Neural cell (in vitro differentiated cells): Measurements from ENCODE around the gene RAD51B. TPM values are rescaled to one million over a fixed set of nuclear protein-coding genes. Genes with fewer than 3 reads are reported as not detected.
"Not testable (repeated sequence)": the region's sequence is repeated elsewhere in the genome, so short reads cannot be mapped to it uniquely, and the experiment has no call there.

ENCODE experiments used
- H2AFZ ChIP-seq: fragments of 200-600, 300-800 bp; sonication (generic), shearing (Covaris generic); 2 replicates; pipeline ENCODE4 v1.6.0; 2014; ENCODE audit warnings: low read depth, mild to moderate bottlenecking, antibody characterized with exemption, low read length, moderate library complexity
- H3F3A ChIP-seq: fragments of 200-600 bp; shearing (Covaris generic); 2 replicates; pipeline ENCODE4 v1.6.1; 2016; ENCODE audit warnings: mild to moderate bottlenecking, moderate library complexity, mixed read lengths, antibody characterized with exemption, low read length; ENCODE audit not compliant: insufficient read depth, poor library complexity, severe bottlenecking
- H3K27ac ChIP-seq: fragments of 200-600, 300-800 bp; sonication (generic), shearing (Covaris generic); 2 replicates; pipeline ENCODE4 v1.5.1; 2014; ENCODE audit warnings: mild to moderate bottlenecking, low read length, moderate library complexity
- H3K27me3 ChIP-seq: fragments of 300-800, 200-600 bp; sonication (generic), shearing (Covaris generic); 2 replicates; pipeline ENCODE4 v1.6.0; 2014; ENCODE audit warnings: mild to moderate bottlenecking, low read depth, low read length, moderate library complexity; ENCODE audit not compliant: insufficient read depth
- H3K36me3 ChIP-seq: fragments of 300-800, 200-600 bp; sonication (generic), shearing (Covaris generic); 2 replicates; pipeline ENCODE4 v1.5.1; 2014; ENCODE audit warnings: mild to moderate bottlenecking, antibody characterized with exemption, low read length, moderate library complexity; ENCODE audit not compliant: insufficient read depth
- H3K4me2 ChIP-seq: fragments of 300-800, 200-600 bp; sonication (generic), shearing (Covaris generic); 2 replicates; pipeline ENCODE4 v1.6.0; 2014; ENCODE audit warnings: mild to moderate bottlenecking, low read length
- H3K4me3 ChIP-seq: fragments of 300-800, 200-600 bp; sonication (generic), shearing (Covaris generic); 2 replicates; pipeline ENCODE4 v1.5.1; 2014; ENCODE audit warnings: mild to moderate bottlenecking, low read length, moderate library complexity
- H3K79me2 ChIP-seq: fragments of 200-600 bp; shearing (Covaris generic); replicated peaks from 2 replicates; pipeline ENCODE4 v1.6.0; 2014; ENCODE audit warnings: mild to moderate bottlenecking, low read length, moderate library complexity; ENCODE audit not compliant: insufficient read depth
- H3K9ac ChIP-seq: fragments of 300-800, 200-600 bp; sonication (generic), shearing (Covaris generic); 2 replicates; pipeline ENCODE4 v1.6.1; 2016; ENCODE audit warnings: mild to moderate bottlenecking, low read length, mixed read lengths
- H3K9me2 ChIP-seq: fragments of 200-600 bp; shearing (Covaris generic); 2 replicates; pipeline ENCODE4 v1.6.1; 2016; ENCODE audit warnings: mild to moderate bottlenecking, low read length, mixed read lengths; ENCODE audit not compliant: insufficient read depth
- H3K9me3 ChIP-seq: fragments of 200-600, 300-800 bp; sonication (generic), shearing (Covaris generic); 2 replicates; pipeline ENCODE4 v1.6.1; 2016; ENCODE audit warnings: mild to moderate bottlenecking, mixed run types, low read length, moderate library complexity, mixed read lengths
- H4K20me1 ChIP-seq: fragments of 200-600 bp; shearing (Covaris generic); 2 replicates; pipeline ENCODE4 v1.6.1; 2016; ENCODE audit warnings: mild to moderate bottlenecking, mixed run types; ENCODE audit not compliant: insufficient read depth
- CTCF ChIP-seq: fragments of 450-650 bp; IDR thresholded peaks from 2 replicates; pipeline ENCODE4 v1.5.1; 2014; ENCODE audit warnings: antibody characterized with exemption, mild to moderate bottlenecking, moderate library complexity; ENCODE audit not compliant: poor library complexity, severe bottlenecking
- EP300 ChIP-seq: fragments of 450-650 bp; conservative IDR thresholded peaks from 2 replicates; pipeline ENCODE4 v1.6.1; 2014; ENCODE audit warnings: antibody characterized with exemption, mild to moderate bottlenecking, moderate library complexity; ENCODE audit not compliant: poor library complexity, severe bottlenecking
- EZH2 ChIP-seq: fragments of 200-600, 300-800 bp; shearing (Covaris generic), sonication (generic); IDR thresholded peaks from 2 replicates; pipeline ENCODE4 v1.6.1; 2014; ENCODE audit warnings: antibody characterized with exemption, low read length, borderline replicate concordance, mild to moderate bottlenecking; ENCODE audit not compliant: insufficient read depth, poor library complexity, severe bottlenecking
- MXI1 ChIP-seq: fragments of 450-650 bp; conservative IDR thresholded peaks from 2 replicates; pipeline ENCODE4 v1.6.1; 2014; ENCODE audit warnings: antibody characterized with exemption, mild to moderate bottlenecking; ENCODE audit not compliant: poor library complexity, severe bottlenecking
- POLR2AphosphoS5 ChIP-seq: IDR thresholded peaks from 2 replicates; pipeline ENCODE4 v1.6.1; 2012
- RAD21 ChIP-seq: fragments of 450-650 bp; conservative IDR thresholded peaks from 2 replicates; pipeline ENCODE4 v1.6.1; 2014; ENCODE audit warnings: antibody characterized with exemption, mild to moderate bottlenecking, moderate library complexity
- SMC3 ChIP-seq: fragments of 450-650 bp; conservative IDR thresholded peaks from 2 replicates; pipeline ENCODE4 v1.6.1; 2014; ENCODE audit warnings: antibody characterized with exemption, mild to moderate bottlenecking, moderate library complexity; ENCODE audit not compliant: poor library complexity
- TAF1 ChIP-seq: IDR thresholded peaks from 2 replicates; pipeline ENCODE4 v1.6.1; 2012; ENCODE audit warnings: low read depth
- polyA plus RNA-seq: library from polyadenylated mRNA; depleted of rRNA; stranded (reverse); fragments of >200 nt; gene quantifications from 2 replicates; pipeline ENCODE4 v1.2.3, GENCODE V29; 2014
- TF ChIP-seq, protein P1 (sequence below): IDR thresholded peaks from 2 replicates; pipeline ENCODE4 v1.6.1; 2012; ENCODE audit warnings: borderline replicate concordance

Gene RAD51B
- polyA plus RNA-seq, 1 donor from 2014 or later: 3.1 TPM

GRCh38 chr14:68112442-68112841 is 292.9 kb downstream of the RAD51B start (continued):
- TF ChIP-seq EZH2: no peak
- TF ChIP-seq EP300: no peak

GRCh38 chr14:68113343-68113930 is 293.9 kb downstream of the RAD51B start:
- Histone ChIP-seq H3K27me3 (no peaks in the 10 kb centered on the region), H2AFZ (no peak overlapping the region), H3K4me2 (no peak overlapping the region), H3K9ac (no peak overlapping the region), H3K4me3 (no peak overlapping the region), H3K36me3 (no peaks in the 10 kb centered on the region), H3K9me2 (no peaks in the 10 kb centered on the region), H3K9me3 (no peaks in the 10 kb centered on the region), H3K79me2 (no peaks in the 10 kb centered on the region), H3F3A (no peaks in the 10 kb centered on the region), H3K27ac (no peak overlapping the region), H4K20me1 (no peaks in the 10 kb centered on the region)
- TF ChIP-seq MXI1: no peak

DNA sequence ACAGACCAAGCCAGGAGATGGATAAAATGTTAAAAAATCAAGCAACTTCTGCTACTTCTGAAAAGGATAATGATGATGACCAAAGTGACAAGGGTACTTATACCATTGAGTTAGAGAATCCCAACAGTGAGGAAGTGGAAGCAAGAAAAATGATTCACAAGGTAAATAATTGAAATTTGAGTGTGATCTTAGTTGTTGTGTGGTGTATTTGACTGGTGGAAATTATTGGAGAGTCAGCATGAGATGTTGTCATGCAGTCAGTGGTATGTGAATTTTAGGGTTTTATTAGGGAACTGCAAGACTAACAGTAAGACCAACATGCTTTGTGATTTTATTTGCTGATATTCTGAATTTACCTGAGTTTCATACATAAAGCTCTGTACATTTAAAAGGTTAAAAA is 296.4 kb downstream of the RAD51B start:
- H3K4me3 ChIP-seq, H4K20me1 ChIP-seq, H3K4me2 ChIP-seq, H3K9me3 ChIP-seq, H3K9me2 ChIP-seq, H3K79me2 ChIP-seq, H3K27ac ChIP-seq, H3K36me3 ChIP-seq, H3K27me3 ChIP-seq, H3F3A ChIP-seq, H3K9ac ChIP-seq, H2AFZ ChIP-seq: not testable (repeated sequence)

- Histone ChIP-seq H4K20me1 (no peaks in the 10 kb centered on the region), H3K4me3 (no peak overlapping the region), H3K4me2 (no peak overlapping the region), H3K36me3 (no peaks in the 10 kb centered on the region), H3K9me3 (peaks cover 10% of the 10 kb centered on the region), H3K27ac (no peak overlapping the region), H3K27me3 (no peaks in the 10 kb centered on the region), H3F3A (no peaks in the 10 kb centered on the region), H2AFZ (no peak overlapping the region), H3K9me2 (no peaks in the 10 kb centered on the region), H3K79me2 (no peaks in the 10 kb centered on the region), H3K9ac (no peak overlapping the region)
- no peak for TF ChIP-seq EP300
- no peak for TF ChIP-seq MXI1
- no peak for TF ChIP-seq EZH2
- no peak for TF ChIP-seq SMC3
- TF ChIP-seq, protein P1, sequence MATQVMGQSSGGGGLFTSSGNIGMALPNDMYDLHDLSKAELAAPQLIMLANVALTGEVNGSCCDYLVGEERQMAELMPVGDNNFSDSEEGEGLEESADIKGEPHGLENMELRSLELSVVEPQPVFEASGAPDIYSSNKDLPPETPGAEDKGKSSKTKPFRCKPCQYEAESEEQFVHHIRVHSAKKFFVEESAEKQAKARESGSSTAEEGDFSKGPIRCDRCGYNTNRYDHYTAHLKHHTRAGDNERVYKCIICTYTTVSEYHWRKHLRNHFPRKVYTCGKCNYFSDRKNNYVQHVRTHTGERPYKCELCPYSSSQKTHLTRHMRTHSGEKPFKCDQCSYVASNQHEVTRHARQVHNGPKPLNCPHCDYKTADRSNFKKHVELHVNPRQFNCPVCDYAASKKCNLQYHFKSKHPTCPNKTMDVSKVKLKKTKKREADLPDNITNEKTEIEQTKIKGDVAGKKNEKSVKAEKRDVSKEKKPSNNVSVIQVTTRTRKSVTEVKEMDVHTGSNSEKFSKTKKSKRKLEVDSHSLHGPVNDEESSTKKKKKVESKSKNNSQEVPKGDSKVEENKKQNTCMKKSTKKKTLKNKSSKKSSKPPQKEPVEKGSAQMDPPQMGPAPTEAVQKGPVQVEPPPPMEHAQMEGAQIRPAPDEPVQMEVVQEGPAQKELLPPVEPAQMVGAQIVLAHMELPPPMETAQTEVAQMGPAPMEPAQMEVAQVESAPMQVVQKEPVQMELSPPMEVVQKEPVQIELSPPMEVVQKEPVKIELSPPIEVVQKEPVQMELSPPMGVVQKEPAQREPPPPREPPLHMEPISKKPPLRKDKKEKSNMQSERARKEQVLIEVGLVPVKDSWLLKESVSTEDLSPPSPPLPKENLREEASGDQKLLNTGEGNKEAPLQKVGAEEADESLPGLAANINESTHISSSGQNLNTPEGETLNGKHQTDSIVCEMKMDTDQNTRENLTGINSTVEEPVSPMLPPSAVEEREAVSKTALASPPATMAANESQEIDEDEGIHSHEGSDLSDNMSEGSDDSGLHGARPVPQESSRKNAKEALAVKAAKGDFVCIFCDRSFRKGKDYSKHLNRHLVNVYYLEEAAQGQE: no peak
- no peak for TF ChIP-seq POLR2AphosphoS5
- TF ChIP-seq CTCF: no peak
- no peak for TF ChIP-seq TAF1
- TF ChIP-seq RAD21: no peak
Observed at GRCh38 chr14:68122651-68123050, 303.1 kb downstream of the RAD51B start.
